Measurements from ENCODE around the gene ADRA2C.

DNA sequence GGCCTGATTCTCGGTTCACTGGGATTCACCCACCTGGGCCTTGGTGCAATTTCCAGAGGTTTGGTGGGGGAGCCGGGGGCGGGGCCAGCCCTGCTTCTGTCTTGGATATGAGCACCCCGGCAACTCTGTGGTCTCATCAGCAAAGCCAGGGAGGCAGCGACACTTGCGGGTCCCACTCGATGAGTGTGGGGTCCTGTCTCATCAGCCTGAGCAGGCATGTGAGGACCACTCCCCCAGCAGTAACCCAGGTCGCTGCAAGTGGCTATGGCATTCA lies 19.0 kb downstream of the ADRA2C start:
- TF ChIP-seq CTCF (IDR thresholded peaks at IDR 0.05) (no peak), POLR2A (IDR thresholded peaks at IDR 0.05) (no peak)
